Stimulated activated memory B cell treated with anti-CD40 and anti-IgM and Interleukin-4, amounts not matched to agents 10 μg/mL and 1 μg/mL and 100 μg/mL, for 72 hours (primary cell): Measurements from ENCODE around the gene NELFCD.
A peak's percentile ranks its signal among the peaks of the same experiment; 100 is the strongest.
"Not testable (repeated sequence)": the region's sequence is repeated elsewhere in the genome, so short reads cannot be mapped to it uniquely, and the experiment has no call there.

ENCODE experiments used
- ATAC-seq: fragments of 150-1000 bp; cut with Tn5 transposase; 2 replicates; pipeline ENCODE4 v1.10.0; 2021
- H3K27ac Mint-ChIP-seq: one replicate; pipeline ENCODE4 v1.8.0; 2022; ENCODE audit warnings: mild to moderate bottlenecking, mixed read lengths
- H3K27me3 Mint-ChIP-seq: one replicate; pipeline ENCODE4 v1.8.0; 2022; ENCODE audit warnings: mixed read lengths
- H3K36me3 Mint-ChIP-seq: one replicate; pipeline ENCODE4 v1.8.0; 2022; ENCODE audit warnings: mixed read lengths
- H3K4me1 Mint-ChIP-seq: one replicate; pipeline ENCODE4 v1.8.0; 2022; ENCODE audit warnings: mixed read lengths
- H3K4me3 Mint-ChIP-seq: one replicate; pipeline ENCODE4 v1.8.0; 2022; ENCODE audit warnings: mild to moderate bottlenecking, moderate library complexity, mixed read lengths
- H3K9me3 Mint-ChIP-seq: one replicate; pipeline ENCODE4 v1.8.0; 2022; ENCODE audit warnings: mixed read lengths

Gene NELFCD

GRCh38 chr20:59032023-59032712 is 51.1 kb downstream of the NELFCD start, which contains the start of gene ATP5F1E:
Gene ATP5F1E (minus strand): TSS chr20:59032335. CDS start chr20:59032251, 84 bp downstream.
- Mint-ChIP-seq H3K4me3 (peak within 1 kb of the TSS; percentile 98), H3K9me3 (no peaks in the 10 kb centered on the region), H3K27me3 (no peaks in the 10 kb centered on the region), H3K36me3 (peaks cover 57% of the 10 kb centered on the region), H3K4me1 (peaks cover 34% of the 10 kb centered on the region), H3K27ac (peak within 1 kb of the TSS; percentile 96)
- ATAC-seq = peak; percentile 99

GRCh38 chr20:59032713-59033059 is 51.6 kb downstream of the NELFCD start:
- Mint-ChIP-seq H3K27ac (peak overlapping the region; percentile 96), H3K9me3 (no peaks in the 10 kb centered on the region), H3K4me1 (peaks cover 28% of the 10 kb centered on the region), H3K4me3 (peak overlapping the region; percentile 98), H3K36me3 (peaks cover 53% of the 10 kb centered on the region), H3K27me3 (no peaks in the 10 kb centered on the region)
- ATAC-seq = peak; percentile 56

- Mint-ChIP-seq H3K4me1 (peaks cover 27% of the 10 kb centered on the region), H3K27me3 (no peaks in the 10 kb centered on the region), H3K36me3 (peaks cover 52% of the 10 kb centered on the region), H3K27ac (peak overlapping the region; percentile 96), H3K4me3 (peak overlapping the region; percentile 98), H3K9me3 (no peaks in the 10 kb centered on the region)
- ATAC-seq = no peak
Measured at GRCh38 chr20:59033093-59033492, 52.0 kb downstream of the NELFCD start.

GRCh38 chr20:59033616-59034165 is 52.6 kb downstream of the NELFCD start:
- no peak for ATAC-seq
- Mint-ChIP-seq H3K36me3 (peaks cover 52% of the 10 kb centered on the region), H3K4me3 (no peak overlapping the region), H3K27ac (no peak overlapping the region), H3K9me3 (no peaks in the 10 kb centered on the region), H3K4me1 (peaks cover 25% of the 10 kb centered on the region), H3K27me3 (no peaks in the 10 kb centered on the region)

GRCh38 chr20:59035381-59035780 is 54.3 kb downstream of the NELFCD start:
- peaks cover 21% of the 10 kb centered on the region for H3K4me1 Mint-ChIP-seq
- no peak overlapping the region for H3K27ac Mint-ChIP-seq
- no peak overlapping the region for H3K4me3 Mint-ChIP-seq
- ATAC-seq = no peak
- peaks cover 49% of the 10 kb centered on the region for H3K36me3 Mint-ChIP-seq
- H3K27me3 Mint-ChIP-seq = no peaks in the 10 kb centered on the region
- H3K9me3 Mint-ChIP-seq = no peaks in the 10 kb centered on the region

- H3K27me3 Mint-ChIP-seq = no peaks in the 10 kb centered on the region
- no peaks in the 10 kb centered on the region for H3K9me3 Mint-ChIP-seq
- ATAC-seq = no peak
- no peak overlapping the region for H3K4me3 Mint-ChIP-seq
- no peak overlapping the region for H3K27ac Mint-ChIP-seq
- peaks cover 51% of the 10 kb centered on the region for H3K36me3 Mint-ChIP-seq
- peaks cover 32% of the 10 kb centered on the region for H3K4me1 Mint-ChIP-seq
Measured at GRCh38 chr20:59037386-59037785, 56.3 kb downstream of the NELFCD start.

- ATAC-seq = no peak
- Mint-ChIP-seq H3K4me1 (peaks cover 40% of the 10 kb centered on the region), H3K36me3 (peaks cover 46% of the 10 kb centered on the region), H3K27ac (no peak overlapping the region), H3K9me3 (no peaks in the 10 kb centered on the region), H3K27me3 (no peaks in the 10 kb centered on the region), H3K4me3 (no peak overlapping the region)
Measured at GRCh38 chr20:59039233-59039632, 58.2 kb downstream of the NELFCD start.

- Mint-ChIP-seq H3K36me3 (peaks cover 32% of the 10 kb centered on the region), H3K27ac (peak overlapping the region; percentile 91), H3K4me1 (peaks cover 42% of the 10 kb centered on the region), H3K27me3 (no peaks in the 10 kb centered on the region), H3K4me3 (peak overlapping the region; percentile 98), H3K9me3 (no peaks in the 10 kb centered on the region)
- ATAC-seq = no peak
Measured at GRCh38 chr20:59040667-59041066, 59.6 kb downstream of the NELFCD start.

GRCh38 chr20:59041487-59041886 is 60.4 kb downstream of the NELFCD start:
- H3K36me3 Mint-ChIP-seq = peaks cover 24% of the 10 kb centered on the region
- peaks cover 42% of the 10 kb centered on the region for H3K4me1 Mint-ChIP-seq
- H3K27ac Mint-ChIP-seq = peak overlapping the region; percentile 91
- peak overlapping the region; percentile 98 for H3K4me3 Mint-ChIP-seq
- not testable (repeated sequence) for H3K27me3 Mint-ChIP-seq, ATAC-seq, H3K9me3 Mint-ChIP-seq

GRCh38 chr20:59042151-59042795 is 61.2 kb downstream of the NELFCD start, which contains the start of gene PRELID3B:
Gene PRELID3B (minus strand): TSS chr20:59042786. CDS start chr20:59042730, 56 bp downstream.
- Mint-ChIP-seq H3K4me3 (peak within 1 kb of the TSS; percentile 98), H3K36me3 (peaks cover 16% of the 10 kb centered on the region), H3K27ac (peak within 1 kb of the TSS; percentile 91), H3K9me3 (no peaks in the 10 kb centered on the region), H3K27me3 (no peaks in the 10 kb centered on the region), H3K4me1 (peaks cover 42% of the 10 kb centered on the region)
- peak; percentile 62 for ATAC-seq

GRCh38 chr20:59042796-59043631 is 62.0 kb downstream of the NELFCD start:
- no peaks in the 10 kb centered on the region for H3K9me3 Mint-ChIP-seq
- ATAC-seq = peak; percentile 99
- H3K36me3 Mint-ChIP-seq = peaks cover 15% of the 10 kb centered on the region
- peak overlapping the region; percentile 91 for H3K27ac Mint-ChIP-seq
- no peaks in the 10 kb centered on the region for H3K27me3 Mint-ChIP-seq
- H3K4me3 Mint-ChIP-seq = peak overlapping the region; percentile 98
- peaks cover 42% of the 10 kb centered on the region for H3K4me1 Mint-ChIP-seq

GRCh38 chr20:59043698-59044097 is 62.6 kb downstream of the NELFCD start:
- no peaks in the 10 kb centered on the region for H3K9me3 Mint-ChIP-seq
- H3K4me1 Mint-ChIP-seq = peaks cover 41% of the 10 kb centered on the region
- no peak for ATAC-seq
- peak overlapping the region; percentile 91 for H3K27ac Mint-ChIP-seq
- peaks cover 15% of the 10 kb centered on the region for H3K36me3 Mint-ChIP-seq
- peak overlapping the region; percentile 98 for H3K4me3 Mint-ChIP-seq
- H3K27me3 Mint-ChIP-seq = no peaks in the 10 kb centered on the region

- no peaks in the 10 kb centered on the region for H3K9me3 Mint-ChIP-seq
- no peak for ATAC-seq
- H3K4me3 Mint-ChIP-seq = no peak overlapping the region
- H3K4me1 Mint-ChIP-seq = peaks cover 37% of the 10 kb centered on the region
- peaks cover 15% of the 10 kb centered on the region for H3K36me3 Mint-ChIP-seq
- H3K27ac Mint-ChIP-seq = peak overlapping the region; percentile 91
- peaks cover 3% of the 10 kb centered on the region for H3K27me3 Mint-ChIP-seq
Measured at GRCh38 chr20:59044295-59044694, 63.2 kb downstream of the NELFCD start.
